ENCODE measurements around the gene CSNK2A1. TPM values are rescaled to one million over a fixed set of nuclear protein-coding genes. Genes with fewer than 3 reads are reported as not detected.

The CSNK2A1 gene
- total RNA-seq, 5 donors from 2014 or later (not counting 1 experiment from before 2014, with no cell fraction given) = 73.7 to 84.4 (median 77.4) TPM

DNA sequence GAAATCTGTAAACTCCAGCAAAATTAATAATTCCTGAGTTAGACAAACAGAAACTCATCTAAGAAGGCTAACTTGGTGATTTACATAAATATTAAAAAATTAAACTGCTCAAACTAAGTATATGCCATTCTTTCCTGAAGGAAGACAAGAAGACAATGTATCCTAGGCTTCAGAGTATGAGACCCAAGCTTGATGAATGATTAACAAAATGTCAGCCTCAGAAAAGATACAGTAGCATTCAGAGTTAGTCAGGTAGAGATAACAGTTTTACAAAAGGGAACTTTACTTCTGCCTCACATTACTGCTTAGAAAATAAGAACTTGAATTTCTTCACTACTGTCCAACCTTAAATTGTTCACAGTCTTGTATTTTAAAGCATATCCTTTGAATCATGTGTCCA is 12.0 kb downstream of the CSNK2A1 start:
- POLR2A ChIA-PET = no interaction called here
- Mint-ChIP-seq H3K36me3 (peaks cover 39% of the 10 kb centered on the region), H3K9me3 (peaks cover 10 to 15% (median 13%) of the 10 kb centered on the region in 3 donors), H3K27ac (no peak overlapping the region), H3K4me3 (no peak overlapping the region), H3K4me1 (peaks cover 58 to 65% (median 61%) of the 10 kb centered on the region in 3 donors), H3K27me3 (no peaks in the 10 kb centered on the region)
- Histone ChIP-seq H3K27me3 (replicated peaks in 1 of 2; ENCODE audit: control insufficient read depth in 2 of 2, extremely low read depth in 1 of 2, insufficient read depth in 2 of 2, low read length in 1 of 2) (no peaks in the 10 kb centered on the region), H3K4me3 (ENCODE audit: control insufficient read depth in 1 of 2, extremely low read depth in 1 of 2, low read length in 1 of 2) (no peak overlapping the region), H3K4me1 (ENCODE audit: control insufficient read depth in 1 of 2, extremely low read depth in 1 of 2, insufficient read depth in 2 of 2, low read length in 2 of 2) (peaks cover 2 to 5% of the 10 kb centered on the region in 2 experiments), H3K9me3 (peaks cover 2% of the 10 kb centered on the region), H3K36me3 (ENCODE audit: control insufficient read depth in 2 of 2, extremely low read depth in 1 of 2, insufficient read depth in 1 of 2, low read length in 1 of 2) (peaks cover 5 to 15% of the 10 kb centered on the region in 2 donors), H3K27ac (ENCODE audit: low read length) (no peak overlapping the region)
- DNase-seq (no peak), ATAC-seq (replicated peaks in 1 of 4) (no peak)
- CTCF ChIA-PET = interaction anchor here in 1 of 2 donors (0.7 kb wide), 1 partner anchor 157 kb away, joined by 3 read pairs; no protein-coding TSS in a partner anchor

DNA sequence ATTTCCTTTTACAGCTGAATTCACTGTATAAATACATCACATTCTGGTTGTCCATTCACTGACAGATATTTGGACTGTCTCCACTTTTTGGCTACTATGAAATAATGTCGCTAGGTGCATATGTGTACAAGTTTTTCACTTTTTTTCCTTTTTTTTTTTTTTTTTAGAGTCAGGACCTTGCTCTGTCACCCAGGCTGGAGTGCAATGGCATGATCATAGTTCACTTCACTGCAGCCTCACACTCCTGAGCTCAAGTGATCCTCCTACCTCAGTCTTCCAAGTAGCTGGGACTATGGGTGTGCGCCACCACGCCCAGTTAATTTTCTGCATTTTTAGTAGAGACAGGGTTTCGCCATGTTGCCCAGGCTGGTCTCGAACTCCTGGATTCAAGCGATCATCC is 13.3 kb downstream of the CSNK2A1 start:
- H3K27ac Mint-ChIP-seq = no peak overlapping the region
- WGBS (ENCODE audit: insufficient coverage) = 100% methylated on average over 2 of the region's 6 CpGs
- POLR2A ChIA-PET = no interaction called here
- H3K36me3 ChIP-seq (ENCODE audit: control insufficient read depth in 2 of 2, extremely low read depth in 1 of 2, insufficient read depth in 1 of 2, low read length in 1 of 2) = peaks cover 5 to 18% of the 10 kb centered on the region in 2 donors
- peaks cover 48 to 53% (median 51%) of the 10 kb centered on the region in 3 donors for H3K4me1 Mint-ChIP-seq
- H3K4me3 Mint-ChIP-seq = no peak overlapping the region
- H3K27me3 Mint-ChIP-seq = no peaks in the 10 kb centered on the region
- peaks cover 2 to 5% of the 10 kb centered on the region in 2 experiments for H3K4me1 ChIP-seq (ENCODE audit: control insufficient read depth in 1 of 2, extremely low read depth in 1 of 2, insufficient read depth in 2 of 2, low read length in 2 of 2)
- no peaks in the 10 kb centered on the region for H3K27me3 ChIP-seq (replicated peaks in 1 of 2; ENCODE audit: control insufficient read depth in 2 of 2, extremely low read depth in 1 of 2, insufficient read depth in 2 of 2, low read length in 1 of 2)
- no peak overlapping the region for H3K27ac ChIP-seq (ENCODE audit: low read length)
- CTCF ChIA-PET = no interaction called here
- peaks cover 10 to 15% (median 13%) of the 10 kb centered on the region in 3 donors for H3K9me3 Mint-ChIP-seq
- no peak overlapping the region for H3K4me3 ChIP-seq (ENCODE audit: control insufficient read depth in 1 of 2, extremely low read depth in 1 of 2, low read length in 1 of 2)
- H3K36me3 Mint-ChIP-seq = peaks cover 48% of the 10 kb centered on the region
- no peak for DNase-seq
- no peak for ATAC-seq (replicated peaks in 1 of 4)
- H3K9me3 ChIP-seq = peaks cover 2% of the 10 kb centered on the region

DNA sequence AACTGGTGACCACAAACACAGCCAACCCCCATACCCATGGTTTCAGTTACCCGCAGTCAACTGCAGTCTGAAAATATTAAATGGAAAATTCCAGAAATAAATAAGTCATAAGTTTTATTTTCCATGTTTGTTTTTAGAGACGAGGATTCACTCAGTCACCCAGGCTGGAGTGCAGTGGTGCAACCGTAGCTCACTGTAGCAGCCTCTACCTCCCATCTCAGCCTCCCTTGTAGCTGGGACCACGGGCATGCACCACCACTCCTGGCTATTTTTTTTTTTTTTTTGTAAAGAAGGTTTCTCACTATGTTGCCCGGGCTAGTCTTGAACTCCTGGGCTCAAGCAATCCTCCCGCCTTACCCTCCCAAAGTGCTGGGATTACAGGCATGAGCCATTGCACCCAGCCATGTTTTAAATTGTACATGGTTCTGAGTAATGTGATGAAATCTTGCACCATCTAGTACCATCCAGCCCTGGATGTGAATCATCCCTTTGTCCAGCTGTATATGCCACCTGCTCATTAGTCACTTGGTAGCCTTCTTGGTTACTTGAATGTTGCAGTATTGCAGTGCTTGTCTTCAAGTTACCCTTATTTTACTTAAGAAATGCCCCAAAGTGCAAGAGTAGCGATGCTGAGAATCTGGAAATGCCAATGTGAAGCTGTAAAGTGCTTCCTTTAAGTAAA is 14.5 kb downstream of the CSNK2A1 start:
- Histone ChIP-seq H3K4me3 (ENCODE audit: control insufficient read depth in 1 of 2, extremely low read depth in 1 of 2, low read length in 1 of 2) (no peak overlapping the region), H3K9me3 (peaks cover 2% of the 10 kb centered on the region), H3K36me3 (ENCODE audit: control insufficient read depth in 2 of 2, extremely low read depth in 1 of 2, insufficient read depth in 1 of 2, low read length in 1 of 2) (peaks cover 5 to 18% of the 10 kb centered on the region in 2 donors), H3K27me3 (replicated peaks in 1 of 2; ENCODE audit: control insufficient read depth in 2 of 2, extremely low read depth in 1 of 2, insufficient read depth in 2 of 2, low read length in 1 of 2) (no peaks in the 10 kb centered on the region), H3K27ac (ENCODE audit: low read length) (no peak overlapping the region), H3K4me1 (ENCODE audit: control insufficient read depth in 1 of 2, extremely low read depth in 1 of 2, insufficient read depth in 2 of 2, low read length in 2 of 2) (peaks cover 0 to 2% of the 10 kb centered on the region in 2 experiments)
- Mint-ChIP-seq H3K9me3 (peaks cover 10 to 15% (median 13%) of the 10 kb centered on the region in 3 donors), H3K4me3 (no peak overlapping the region), H3K27me3 (no peaks in the 10 kb centered on the region), H3K36me3 (peaks cover 49% of the 10 kb centered on the region), H3K4me1 (peaks cover 39 to 43% (median 40%) of the 10 kb centered on the region in 3 donors), H3K27ac (no peak overlapping the region)
- ATAC-seq (replicated peaks in 1 of 4) (no peak), DNase-seq (no peak)
- no CpG with 5 or more reads among the region's 7 CpGs for WGBS (ENCODE audit: insufficient coverage)
- CTCF ChIA-PET = no interaction called here
- POLR2A ChIA-PET = no interaction called here

DNA sequence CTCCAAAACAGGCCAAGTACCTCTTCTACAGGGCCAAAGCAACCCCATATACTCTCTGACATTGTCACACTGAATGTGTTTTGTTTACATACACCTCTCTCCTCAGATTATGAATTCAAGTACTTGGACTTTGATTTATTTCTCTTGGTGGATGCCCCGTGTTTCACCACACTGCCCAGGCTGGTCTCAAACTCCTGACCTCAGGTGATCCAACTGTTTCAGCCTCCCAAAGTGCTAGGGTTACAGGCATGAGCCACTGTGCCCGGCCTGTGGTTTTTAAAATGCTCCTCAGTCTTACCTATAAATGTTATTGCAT is 16.1 kb downstream of the CSNK2A1 start:
- CTCF ChIA-PET = interaction anchor here in 1 of 2 donors (0.6 kb wide), 1 partner anchor 291 kb away, joined by 8 read pairs; no protein-coding TSS in a partner anchor
- no peaks in the 10 kb centered on the region for H3K27me3 Mint-ChIP-seq
- H3K9me3 Mint-ChIP-seq = peaks cover 10 to 15% (median 13%) of the 10 kb centered on the region in 3 donors
- no peak for DNase-seq
- no peak overlapping the region for H3K27ac Mint-ChIP-seq
- peak overlapping the region in 1 of 3 donors; percentile 21 for H3K4me3 Mint-ChIP-seq
- H3K36me3 ChIP-seq (ENCODE audit: control insufficient read depth in 2 of 2, extremely low read depth in 1 of 2, insufficient read depth in 1 of 2, low read length in 1 of 2) = peaks cover 9 to 23% of the 10 kb centered on the region in 2 donors
- no peak for ATAC-seq (replicated peaks in 1 of 4)
- H3K4me3 ChIP-seq (ENCODE audit: control insufficient read depth in 1 of 2, extremely low read depth in 1 of 2, low read length in 1 of 2) = no peak overlapping the region
- peaks cover 0 to 2% of the 10 kb centered on the region in 2 experiments for H3K4me1 ChIP-seq (ENCODE audit: control insufficient read depth in 1 of 2, extremely low read depth in 1 of 2, insufficient read depth in 2 of 2, low read length in 2 of 2)
- peaks cover 58% of the 10 kb centered on the region for H3K36me3 Mint-ChIP-seq
- POLR2A ChIA-PET = no interaction called here
- peaks cover 27 to 31% (median 27%) of the 10 kb centered on the region in 3 donors for H3K4me1 Mint-ChIP-seq
- WGBS (ENCODE audit: insufficient coverage) = 89% methylated on average over 1 of the region's 2 CpGs
- no peaks in the 10 kb centered on the region for H3K27me3 ChIP-seq (replicated peaks in 1 of 2; ENCODE audit: control insufficient read depth in 2 of 2, extremely low read depth in 1 of 2, insufficient read depth in 2 of 2, low read length in 1 of 2)
- H3K27ac ChIP-seq (ENCODE audit: low read length) = no peak overlapping the region
- H3K9me3 ChIP-seq = peaks cover 2% of the 10 kb centered on the region

DNA sequence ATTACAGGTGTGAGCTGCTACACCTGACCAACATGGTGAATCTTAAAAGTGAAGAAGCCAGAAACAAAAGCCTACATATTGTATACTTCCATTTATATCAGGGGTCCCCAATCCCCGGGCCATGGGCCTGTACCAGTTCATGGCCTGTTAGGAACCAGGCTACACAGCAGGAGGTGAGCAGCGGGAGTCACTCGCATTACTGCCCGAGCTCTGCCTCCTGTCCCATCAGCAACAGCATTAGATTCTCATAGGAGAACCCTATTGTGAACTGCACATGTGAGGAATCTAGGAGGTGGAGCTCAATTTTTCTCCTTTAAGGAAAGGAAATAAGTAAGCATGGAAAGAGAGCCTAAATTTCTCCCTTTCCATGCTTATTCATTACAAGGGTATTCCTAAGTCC is 21.7 kb downstream of the CSNK2A1 start:
- CTCF ChIA-PET = no interaction called here
- peaks cover 0 to 3% of the 10 kb centered on the region in 2 experiments for H3K4me1 ChIP-seq (ENCODE audit: control insufficient read depth in 1 of 2, extremely low read depth in 1 of 2, insufficient read depth in 2 of 2, low read length in 2 of 2)
- ATAC-seq (replicated peaks in 1 of 4) = no peak
- peaks cover 22 to 29% (median 22%) of the 10 kb centered on the region in 3 donors for H3K4me1 Mint-ChIP-seq
- peaks cover 0 to 18% (median 12%) of the 10 kb centered on the region in 3 donors for H3K9me3 Mint-ChIP-seq
- 100% methylated on average over 1 of the region's 4 CpGs for WGBS (ENCODE audit: insufficient coverage)
- no peak overlapping the region for H3K4me3 Mint-ChIP-seq
- DNase-seq = no peak
- no peaks in the 10 kb centered on the region for H3K27me3 ChIP-seq (replicated peaks in 1 of 2; ENCODE audit: control insufficient read depth in 2 of 2, extremely low read depth in 1 of 2, insufficient read depth in 2 of 2, low read length in 1 of 2)
- no peak overlapping the region for H3K4me3 ChIP-seq (ENCODE audit: control insufficient read depth in 1 of 2, extremely low read depth in 1 of 2, low read length in 1 of 2)
- H3K36me3 Mint-ChIP-seq = peaks cover 62% of the 10 kb centered on the region
- H3K27ac Mint-ChIP-seq = no peak overlapping the region
- no peaks in the 10 kb centered on the region for H3K9me3 ChIP-seq
- H3K36me3 ChIP-seq (ENCODE audit: control insufficient read depth in 2 of 2, extremely low read depth in 1 of 2, insufficient read depth in 1 of 2, low read length in 1 of 2) = peaks cover 4 to 23% of the 10 kb centered on the region in 2 donors
- POLR2A ChIA-PET = no interaction called here
- no peak overlapping the region for H3K27ac ChIP-seq (ENCODE audit: low read length)
- H3K27me3 Mint-ChIP-seq = no peaks in the 10 kb centered on the region

DNA sequence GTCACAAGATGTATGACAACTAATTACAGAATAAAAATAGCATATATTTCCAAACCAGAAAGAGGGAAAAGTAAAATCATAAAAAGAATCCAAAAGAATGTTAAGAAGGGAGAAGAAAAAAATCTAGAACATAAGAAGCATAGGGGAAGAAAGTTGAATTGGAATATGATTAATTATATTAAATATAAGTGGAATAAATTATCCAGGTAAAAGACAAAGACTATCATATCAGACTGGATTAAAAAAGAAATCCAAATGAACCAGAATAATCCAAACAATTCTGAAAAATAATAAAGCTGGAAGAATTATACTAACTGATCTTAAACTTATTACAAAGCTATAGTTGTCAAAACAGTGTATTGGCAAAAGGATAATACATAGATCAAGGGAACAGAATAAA is 23.6 kb downstream of the CSNK2A1 start:
- Mint-ChIP-seq H3K4me3 (no peak overlapping the region), H3K9me3 (peaks cover 0 to 16% (median 11%) of the 10 kb centered on the region in 3 donors), H3K4me1 (peaks cover 36 to 39% (median 37%) of the 10 kb centered on the region in 3 donors), H3K27ac (no peak overlapping the region), H3K27me3 (no peaks in the 10 kb centered on the region), H3K36me3 (peaks cover 61% of the 10 kb centered on the region)
- DNase-seq (no peak), ATAC-seq (replicated peaks in 1 of 4) (no peak)
- H3K36me3 ChIP-seq (ENCODE audit: control insufficient read depth in 2 of 2, extremely low read depth in 1 of 2, insufficient read depth in 1 of 2, low read length in 1 of 2) = peaks cover 4 to 18% of the 10 kb centered on the region in 2 donors
- no peaks in the 10 kb centered on the region for H3K9me3 ChIP-seq
- H3K4me1 ChIP-seq (ENCODE audit: control insufficient read depth in 1 of 2, extremely low read depth in 1 of 2, insufficient read depth in 2 of 2, low read length in 2 of 2) = peaks cover 0 to 3% of the 10 kb centered on the region in 2 experiments
- ChIA-PET CTCF (no interaction called here), POLR2A (no interaction called here)
- no peak overlapping the region for H3K4me3 ChIP-seq (ENCODE audit: control insufficient read depth in 1 of 2, extremely low read depth in 1 of 2, low read length in 1 of 2)
- no peak overlapping the region for H3K27ac ChIP-seq (ENCODE audit: low read length)
- H3K27me3 ChIP-seq (replicated peaks in 1 of 2; ENCODE audit: control insufficient read depth in 2 of 2, extremely low read depth in 1 of 2, insufficient read depth in 2 of 2, low read length in 1 of 2) = no peaks in the 10 kb centered on the region
